A673 (cell line): ENCODE measurements around the gene B3GALNT2. TPM values are rescaled to one million over a fixed set of nuclear protein-coding genes. Genes with fewer than 3 reads are reported as not detected.

Source experiments
- BruUV-seq: library from RNA; stranded (reverse); fragments of 400-500 nt; replicated peaks from 2 replicates; lab custom pipeline; 2021; lab: Mats Ljungman, UMichigan
- CTCF ChIA-PET: fragments of 300-600 bp; sonication (Branson Sonifier 250); formaldehyde crosslinking; loops from one replicate; lab custom pipeline; 2022; ENCODE audit warnings: antibody characterized with exemption; lab: Charles Lee
- POLR2A ChIA-PET: fragments of 300-600 bp; sonication (Branson Sonifier 250); formaldehyde crosslinking; loops from one replicate; lab custom pipeline; 2022; ENCODE audit warnings: antibody characterized with exemption; ENCODE audit not compliant: low non-redundant PET; lab: Charles Lee
- DNase-seq: peaks from one replicate; pipeline ENCODE4 v3.0.0-alpha.2; 2015; ENCODE audit warnings: low spot score
- H3K27ac ChIP-seq: fragments of 200-600 bp; sonication (generic); 2 replicates; pipeline ENCODE4 v1.5.1; 2016; ENCODE audit warnings: mixed run types, low read depth, mild to moderate bottlenecking, mixed read lengths, antibody characterized with exemption, low read length; ENCODE audit not compliant: poor library complexity, severe bottlenecking
- H3K27me3 ChIP-seq: fragments of 200-600 bp; sonication (generic); replicated peaks from 2 replicates; pipeline ENCODE4 v1.6.1; 2017; ENCODE audit warnings: mixed run types, low read depth, mild to moderate bottlenecking, mixed read lengths, antibody characterized with exemption, low read length; ENCODE audit not compliant: insufficient read depth, poor library complexity
- H3K36me3 ChIP-seq: fragments of 200-600 bp; sonication (generic); 2 replicates; pipeline ENCODE4 v1.6.1; 2016; ENCODE audit warnings: mixed run types, mild to moderate bottlenecking, mixed read lengths, antibody characterized with exemption, low read length; ENCODE audit not compliant: insufficient read depth, poor library complexity, severe bottlenecking
- H3K4me1 ChIP-seq: fragments of 200-600 bp; sonication (generic); 2 replicates; pipeline ENCODE4 v1.6.1; 2017; ENCODE audit warnings: mixed run types, mild to moderate bottlenecking, mixed read lengths, antibody characterized with exemption, low read length; ENCODE audit not compliant: insufficient read depth, poor library complexity, severe bottlenecking
- H3K4me3 ChIP-seq: fragments of 200-600 bp; sonication (generic); 2 replicates; pipeline ENCODE4 v1.5.1; 2016; ENCODE audit warnings: low read depth, mixed run types, mild to moderate bottlenecking, mixed read lengths, low read length; ENCODE audit not compliant: poor library complexity, severe bottlenecking
- H3K9me3 ChIP-seq: fragments of 200-600 bp; sonication (generic); 2 replicates; pipeline ENCODE4 v1.6.1; 2016; ENCODE audit warnings: mixed run types, low read depth, mild to moderate bottlenecking, mixed read lengths, antibody characterized with exemption, low read length; ENCODE audit not compliant: poor library complexity, severe bottlenecking
- CTCF ChIP-seq: fragments of 300-800, 200-600 bp; sonication (generic); conservative IDR thresholded peaks from 2 replicates; pipeline ENCODE4 v1.5.1; 2017; ENCODE audit warnings: low read depth, mild to moderate bottlenecking, antibody characterized with exemption, low read length, moderate library complexity, mixed read lengths
- EZH2 ChIP-seq: fragments of 200-600 bp; sonication (generic); IDR thresholded peaks from 2 replicates; pipeline ENCODE4 v1.6.1; 2017; ENCODE audit warnings: borderline replicate concordance, low read depth, mild to moderate bottlenecking, mixed read lengths, antibody characterized with exemption, low read length; ENCODE audit not compliant: poor library complexity, severe bottlenecking
- intact Hi-C: fragments of 100-400 bp; cut with micrococcal nuclease; formaldehyde crosslinking; loops from one replicate; pipeline ENCODE4 v1.10.0; 2022; ENCODE audit not compliant: unreplicated experiment
- total RNA-seq: library from RNA; stranded (reverse); gene quantifications from 2 replicates; pipeline ENCODE4 v1.2.3, GENCODE V29; 2021

The B3GALNT2 gene
- total RNA-seq, 1 experiment from 2014 or later = 18.6 TPM

DNA sequence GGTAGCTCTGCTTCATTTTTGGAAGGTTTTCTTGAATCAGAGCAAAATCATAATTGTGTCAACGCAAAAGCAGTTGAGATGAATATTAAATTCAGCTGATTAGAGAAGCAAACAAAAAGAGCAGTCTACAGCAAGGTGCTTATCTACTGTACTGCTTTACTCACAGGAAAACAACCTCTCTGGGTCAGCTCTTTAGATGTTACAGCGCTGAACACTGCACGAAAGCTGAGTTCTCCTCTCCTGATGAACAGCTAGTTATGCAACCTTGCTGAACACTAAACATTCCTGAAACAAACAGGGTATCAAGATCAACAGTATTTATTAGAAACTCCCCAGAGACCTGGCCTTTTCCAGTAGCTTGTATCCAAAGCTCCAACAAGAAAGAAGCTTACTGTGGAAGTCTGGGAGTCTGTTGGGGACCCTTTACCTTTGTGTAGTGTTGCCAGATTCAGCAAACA, 95.7 kb downstream of the B3GALNT2 start:
- H3K27me3 ChIP-seq = no peaks in the 10 kb centered on the region
- no peak overlapping the region for H3K4me3 ChIP-seq
- H3K27ac ChIP-seq = no peak overlapping the region
- ChIA-PET CTCF (interaction anchor here (0.6 kb wide), 1 partner anchor 96 kb away, joined by 3 read pairs; the partner anchor contains the start of gene B3GALNT2), POLR2A (no interaction called here)
- no peak for TF ChIP-seq EZH2
- TF ChIP-seq CTCF = no peak
- no peaks in the 10 kb centered on the region for H3K4me1 ChIP-seq
- BruUV-seq = no TSS peak
- no peaks in the 10 kb centered on the region for H3K36me3 ChIP-seq
- no peaks in the 10 kb centered on the region for H3K9me3 ChIP-seq
- intact Hi-C loops = no loop called here
- no peak for DNase-seq

- TF ChIP-seq EZH2 = no peak
- TF ChIP-seq CTCF = no peak
- ChIA-PET CTCF (no interaction called here), POLR2A (no interaction called here)
- Histone ChIP-seq H3K9me3 (no peaks in the 10 kb centered on the region), H3K27me3 (no peaks in the 10 kb centered on the region), H3K4me1 (no peaks in the 10 kb centered on the region), H3K36me3 (no peaks in the 10 kb centered on the region), H3K27ac (no peak overlapping the region), H3K4me3 (no peak overlapping the region)
- intact Hi-C loops = no loop called here
- no TSS peak for BruUV-seq
- no peak for DNase-seq
These were observed 96.8 kb downstream of the B3GALNT2 start for GRCh38 chr1:235407419-235407818.

- H3K4me1 ChIP-seq = no peaks in the 10 kb centered on the region
- H3K27me3 ChIP-seq = no peaks in the 10 kb centered on the region
- CTCF ChIA-PET = no interaction called here
- no peaks in the 10 kb centered on the region for H3K36me3 ChIP-seq
- TF ChIP-seq EZH2 (no peak), CTCF (no peak)
- DNase-seq = no peak
- H3K9me3 ChIP-seq = no peaks in the 10 kb centered on the region
- BruUV-seq = no TSS peak
- POLR2A ChIA-PET = no interaction called here
- no peak overlapping the region for H3K27ac ChIP-seq
- intact Hi-C loops = no loop called here
- no peak overlapping the region for H3K4me3 ChIP-seq
These were observed 100.1 kb downstream of the B3GALNT2 start for GRCh38 chr1:235404190-235404589.
